HepG2 (cell line): ENCODE measurements around the gene RPS14. TPM values are rescaled to one million over a fixed set of nuclear protein-coding genes. Genes with fewer than 3 reads are reported as not detected.

Source experiments
- ARNT2 ChIP-seq: sonication (generic); formaldehyde crosslinking; IDR thresholded peaks from 2 replicates; pipeline ENCODE4 v1.8.0; 2022; ENCODE audit warnings: mild to moderate bottlenecking, low read depth, missing genetic modification reagents, moderate library complexity
- ASH2L ChIP-seq: fragments of 300-600, 200-600 bp; sonication (generic); IDR thresholded peaks from 2 replicates; pipeline ENCODE4 v1.7.0; 2017; ENCODE audit warnings: low read depth, mild to moderate bottlenecking, moderate library complexity, mixed read lengths, low read length; ENCODE audit not compliant: insufficient read length
- CREM ChIP-seq, 2 experiments: sonication (generic) in 1 of 2; formaldehyde crosslinking in 1 of 2; IDR thresholded peaks; 2 replicates each; pipeline versions ENCODE4 v1.4.0 to v1.6.1; 2016 to 2020; ENCODE audit warnings: antibody characterized with exemption in 1 of 2, mild to moderate bottlenecking in 1 of 2, missing genetic modification reagents in 1 of 2
- MED8 ChIP-seq: sonication (generic); formaldehyde crosslinking; IDR thresholded peaks from 2 replicates; pipeline ENCODE4 v1.8.1; 2023; ENCODE audit warnings: mild to moderate bottlenecking, missing genetic modification reagents; ENCODE audit not compliant: insufficient replicate concordance
- SAP130 ChIP-seq: IDR thresholded peaks from 2 replicates; pipeline ENCODE4 v1.6.1; 2016; ENCODE audit warnings: low read depth
- SOX6 ChIP-seq, 2 experiments: fragments of 450-650 bp in 1 of 2; sonication (generic) in 1 of 2; formaldehyde crosslinking in 1 of 2; IDR thresholded peaks; 2 replicates each; pipeline versions ENCODE4 v1.4.0 to v1.6.1; 2017 to 2020; ENCODE audit warnings: antibody characterized with exemption in 1 of 2, mild to moderate bottlenecking in 1 of 2, missing genetic modification reagents in 1 of 2
- TBX2 ChIP-seq: sonication (generic); formaldehyde crosslinking; IDR thresholded peaks from 2 replicates; pipeline ENCODE4 v1.5.0; 2020; ENCODE audit warnings: missing genetic modification reagents, mild to moderate bottlenecking, borderline replicate concordance
- THAP11 ChIP-seq: IDR thresholded peaks from 2 replicates; pipeline ENCODE4 v1.6.1; 2016; ENCODE audit warnings: missing biosample characterization, missing genetic modification reagents
- ZC3H13 ChIP-seq: sonication (generic); formaldehyde crosslinking; IDR thresholded peaks from 2 replicates; pipeline ENCODE4 v1.8.1; 2023; ENCODE audit warnings: mild to moderate bottlenecking, missing genetic modification reagents, moderate library complexity
- ZFP36L1 ChIP-seq: sonication (generic); formaldehyde crosslinking; IDR thresholded peaks from 2 replicates; pipeline ENCODE4 v1.8.0; 2022; ENCODE audit warnings: mild to moderate bottlenecking, missing genetic modification reagents, moderate library complexity
- ZFX ChIP-seq: sonication (generic); formaldehyde crosslinking; IDR thresholded peaks from 2 replicates; pipeline ENCODE4 v1.4.0; 2020; ENCODE audit warnings: mild to moderate bottlenecking, low read depth, missing genetic modification reagents, moderate library complexity
- ZNF143 ChIP-seq: sonication (generic); formaldehyde crosslinking; IDR thresholded peaks from 2 replicates; pipeline ENCODE4 v1.4.0; 2020; ENCODE audit warnings: missing genetic modification reagents
- ZNF274 ChIP-seq: sonication (generic); formaldehyde crosslinking; IDR thresholded peaks from 2 replicates; pipeline ENCODE4 v1.5.1; 2020; ENCODE audit warnings: mild to moderate bottlenecking, missing genetic modification reagents
- ZNF772 ChIP-seq: sonication (generic); formaldehyde crosslinking; IDR thresholded peaks from 2 replicates; pipeline ENCODE4 v1.5.0; 2020; ENCODE audit warnings: mild to moderate bottlenecking, missing genetic modification reagents
- polyA plus RNA-seq, 8 experiments: library from polyadenylated mRNA; depleted of rRNA in 3 of 8; stranded (reverse) in 7 of 8; unstranded in 1 of 8; fragments of >200 nt; fragmentation: Illumina TruSeq in 4 of 8; extraction: Trizol in 4 of 8; gene quantifications; 2 replicates each; pipeline versions ENCODE4 v1.2.1 to v1.2.3, GENCODE V29; 2011 to 2016; ENCODE audit warnings: low read depth in 4 of 8, missing spikeins in 1 of 8, mixed read lengths in 1 of 8; ENCODE audit not compliant: insufficient read depth in 1 of 8
- total RNA-seq, 5 experiments: library from RNA; depleted of rRNA; stranded (reverse); fragments of >200 nt; fragmentation: Illumina TruSeq; extraction: Trizol; gene quantifications; 2 replicates each; pipeline ENCODE4 v1.2.3, GENCODE V29; 2016; ENCODE audit warnings: low read depth in 1 of 5
- TF ChIP-seq, protein P1 (sequence below): sonication (generic); formaldehyde crosslinking; IDR thresholded peaks from 2 replicates; pipeline ENCODE4 v1.4.0; 2020; ENCODE audit warnings: missing genetic modification reagents, borderline replicate concordance
- TF ChIP-seq, protein P2 (sequence below): sonication (generic); formaldehyde crosslinking; conservative IDR thresholded peaks from 2 replicates; pipeline ENCODE4 v1.4.0; 2020; ENCODE audit warnings: missing genetic modification reagents
- TF ChIP-seq, protein P3 (sequence below): sonication (generic); formaldehyde crosslinking; IDR thresholded peaks from 2 replicates; pipeline ENCODE4 v1.9.0; 2021; ENCODE audit warnings: missing genetic modification reagents, borderline replicate concordance
- TF ChIP-seq, protein P4 (sequence below): sonication (generic); formaldehyde crosslinking; conservative IDR thresholded peaks from 2 replicates; pipeline ENCODE4 v1.4.0; 2020; ENCODE audit warnings: mild to moderate bottlenecking, missing genetic modification reagents, moderate library complexity

Gene RPS14
- total and polyA plus RNA-seq, 2 of the 13 experiments (the other 11 are each of a cell fraction or from before 2014, with no cell fraction given) = 2,116 to 3,295 TPM

DNA sequence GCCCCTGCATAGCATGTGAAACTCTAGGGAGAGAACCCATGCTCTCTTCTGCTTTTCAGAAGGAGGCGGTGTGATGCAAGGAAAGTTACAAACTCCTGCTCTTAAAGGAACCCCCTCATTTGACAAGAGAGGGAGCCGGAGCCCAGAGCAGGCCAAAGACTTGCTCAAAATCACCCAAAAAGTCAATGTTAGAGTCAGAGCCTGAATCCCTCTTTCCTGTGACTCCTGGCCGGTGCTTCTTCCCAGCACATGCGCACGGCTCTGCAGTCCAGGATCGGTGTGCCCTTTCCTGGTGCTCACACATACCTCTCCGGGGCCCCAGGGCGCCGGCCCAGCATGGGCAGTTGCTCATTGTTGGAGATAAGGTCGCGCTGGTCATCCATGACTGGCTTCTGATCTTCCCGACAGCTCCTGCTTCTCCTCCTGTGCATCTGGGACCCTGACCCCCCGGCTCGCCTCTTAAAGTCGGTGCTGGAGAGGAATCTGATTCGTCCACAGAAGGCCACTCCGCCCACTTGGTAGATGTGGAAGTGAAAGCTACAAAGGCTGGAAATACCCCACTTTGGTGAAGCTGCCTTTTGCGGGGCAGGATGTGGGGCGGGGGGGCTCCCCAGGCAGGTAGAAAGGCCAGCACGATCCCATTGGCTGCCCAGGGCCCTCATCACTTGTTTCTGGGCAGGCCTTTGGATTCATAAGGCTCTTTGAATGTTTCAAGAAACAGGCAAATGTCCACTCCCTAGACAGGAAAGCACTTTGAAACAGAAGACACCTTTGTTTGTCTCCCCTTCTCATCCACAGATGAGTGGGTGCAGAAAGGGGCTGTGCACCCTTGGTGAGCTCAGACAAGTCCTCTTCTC lies 37.0 kb downstream of the RPS14 start, which contains the start of gene CD74 (continued):
- TF ChIP-seq CREM (IDR thresholded peaks at IDR 0.05) (peak; percentile 91), CREM (CRISPR knock-in tag; IDR thresholded peaks at IDR 0.05) (no peak), SOX6 (IDR thresholded peaks at IDR 0.05) (no peak), SOX6 (CRISPR knock-in tag; IDR thresholded peaks at IDR 0.05) (peak; percentile 65), ARNT2 (0 out of 2 replicates have a peak, but pooled peaks have one; percentile 22), THAP11 (0 out of 2 replicates have a peak, but pooled peaks have one; percentile 36), ZC3H13 (CRISPR knock-in tag) (no peak), ZFP36L1 (CRISPR knock-in tag) (peak; percentile 36; the same call in 1 of the 2 replicates), MED8 (CRISPR knock-in tag) (no peak), TBX2 (CRISPR knock-in tag) (peak; percentile 60; the same call in 1 of the 2 replicates), ZNF772 (CRISPR knock-in tag) (peak; percentile 32; the same call in 1 of the 2 replicates), ZFX (CRISPR knock-in tag) (peak; percentile 45; the same call in 1 of the 2 replicates), SAP130 (CRISPR knock-in tag) (peak; percentile 68), ASH2L (peak; percentile 48), ZNF274 (CRISPR knock-in tag) (0 out of 2 replicates have a peak, but pooled peaks have one; percentile 55), ZNF143 (CRISPR knock-in tag) (no peak)
- TF ChIP-seq, protein P1, sequence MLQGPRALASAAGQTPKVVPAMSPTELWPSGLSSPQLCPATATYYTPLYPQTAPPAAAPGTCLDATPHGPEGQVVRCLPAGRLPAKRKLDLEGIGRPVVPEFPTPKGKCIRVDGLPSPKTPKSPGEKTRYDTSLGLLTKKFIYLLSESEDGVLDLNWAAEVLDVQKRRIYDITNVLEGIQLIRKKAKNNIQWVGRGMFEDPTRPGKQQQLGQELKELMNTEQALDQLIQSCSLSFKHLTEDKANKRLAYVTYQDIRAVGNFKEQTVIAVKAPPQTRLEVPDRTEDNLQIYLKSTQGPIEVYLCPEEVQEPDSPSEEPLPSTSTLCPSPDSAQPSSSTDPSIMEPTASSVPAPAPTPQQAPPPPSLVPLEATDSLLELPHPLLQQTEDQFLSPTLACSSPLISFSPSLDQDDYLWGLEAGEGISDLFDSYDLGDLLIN (CRISPR knock-in tag) = no peak
- TF ChIP-seq, protein P2, sequence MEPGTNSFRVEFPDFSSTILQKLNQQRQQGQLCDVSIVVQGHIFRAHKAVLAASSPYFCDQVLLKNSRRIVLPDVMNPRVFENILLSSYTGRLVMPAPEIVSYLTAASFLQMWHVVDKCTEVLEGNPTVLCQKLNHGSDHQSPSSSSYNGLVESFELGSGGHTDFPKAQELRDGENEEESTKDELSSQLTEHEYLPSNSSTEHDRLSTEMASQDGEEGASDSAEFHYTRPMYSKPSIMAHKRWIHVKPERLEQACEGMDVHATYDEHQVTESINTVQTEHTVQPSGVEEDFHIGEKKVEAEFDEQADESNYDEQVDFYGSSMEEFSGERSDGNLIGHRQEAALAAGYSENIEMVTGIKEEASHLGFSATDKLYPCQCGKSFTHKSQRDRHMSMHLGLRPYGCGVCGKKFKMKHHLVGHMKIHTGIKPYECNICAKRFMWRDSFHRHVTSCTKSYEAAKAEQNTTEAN (CRISPR knock-in tag) = no peak
- TF ChIP-seq, protein P3, sequence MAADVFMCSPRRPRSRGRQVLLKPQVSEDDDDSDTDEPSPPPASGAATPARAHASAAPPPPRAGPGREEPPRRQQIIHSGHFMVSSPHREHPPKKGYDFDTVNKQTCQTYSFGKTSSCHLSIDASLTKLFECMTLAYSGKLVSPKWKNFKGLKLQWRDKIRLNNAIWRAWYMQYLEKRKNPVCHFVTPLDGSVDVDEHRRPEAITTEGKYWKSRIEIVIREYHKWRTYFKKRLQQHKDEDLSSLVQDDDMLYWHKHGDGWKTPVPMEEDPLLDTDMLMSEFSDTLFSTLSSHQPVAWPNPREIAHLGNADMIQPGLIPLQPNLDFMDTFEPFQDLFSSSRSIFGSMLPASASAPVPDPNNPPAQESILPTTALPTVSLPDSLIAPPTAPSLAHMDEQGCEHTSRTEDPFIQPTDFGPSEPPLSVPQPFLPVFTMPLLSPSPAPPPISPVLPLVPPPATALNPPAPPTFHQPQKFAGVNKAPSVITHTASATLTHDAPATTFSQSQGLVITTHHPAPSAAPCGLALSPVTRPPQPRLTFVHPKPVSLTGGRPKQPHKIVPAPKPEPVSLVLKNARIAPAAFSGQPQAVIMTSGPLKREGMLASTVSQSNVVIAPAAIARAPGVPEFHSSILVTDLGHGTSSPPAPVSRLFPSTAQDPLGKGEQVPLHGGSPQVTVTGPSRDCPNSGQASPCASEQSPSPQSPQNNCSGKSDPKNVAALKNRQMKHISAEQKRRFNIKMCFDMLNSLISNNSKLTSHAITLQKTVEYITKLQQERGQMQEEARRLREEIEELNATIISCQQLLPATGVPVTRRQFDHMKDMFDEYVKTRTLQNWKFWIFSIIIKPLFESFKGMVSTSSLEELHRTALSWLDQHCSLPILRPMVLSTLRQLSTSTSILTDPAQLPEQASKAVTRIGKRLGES (CRISPR knock-in tag) = no peak
- TF ChIP-seq, protein P4, sequence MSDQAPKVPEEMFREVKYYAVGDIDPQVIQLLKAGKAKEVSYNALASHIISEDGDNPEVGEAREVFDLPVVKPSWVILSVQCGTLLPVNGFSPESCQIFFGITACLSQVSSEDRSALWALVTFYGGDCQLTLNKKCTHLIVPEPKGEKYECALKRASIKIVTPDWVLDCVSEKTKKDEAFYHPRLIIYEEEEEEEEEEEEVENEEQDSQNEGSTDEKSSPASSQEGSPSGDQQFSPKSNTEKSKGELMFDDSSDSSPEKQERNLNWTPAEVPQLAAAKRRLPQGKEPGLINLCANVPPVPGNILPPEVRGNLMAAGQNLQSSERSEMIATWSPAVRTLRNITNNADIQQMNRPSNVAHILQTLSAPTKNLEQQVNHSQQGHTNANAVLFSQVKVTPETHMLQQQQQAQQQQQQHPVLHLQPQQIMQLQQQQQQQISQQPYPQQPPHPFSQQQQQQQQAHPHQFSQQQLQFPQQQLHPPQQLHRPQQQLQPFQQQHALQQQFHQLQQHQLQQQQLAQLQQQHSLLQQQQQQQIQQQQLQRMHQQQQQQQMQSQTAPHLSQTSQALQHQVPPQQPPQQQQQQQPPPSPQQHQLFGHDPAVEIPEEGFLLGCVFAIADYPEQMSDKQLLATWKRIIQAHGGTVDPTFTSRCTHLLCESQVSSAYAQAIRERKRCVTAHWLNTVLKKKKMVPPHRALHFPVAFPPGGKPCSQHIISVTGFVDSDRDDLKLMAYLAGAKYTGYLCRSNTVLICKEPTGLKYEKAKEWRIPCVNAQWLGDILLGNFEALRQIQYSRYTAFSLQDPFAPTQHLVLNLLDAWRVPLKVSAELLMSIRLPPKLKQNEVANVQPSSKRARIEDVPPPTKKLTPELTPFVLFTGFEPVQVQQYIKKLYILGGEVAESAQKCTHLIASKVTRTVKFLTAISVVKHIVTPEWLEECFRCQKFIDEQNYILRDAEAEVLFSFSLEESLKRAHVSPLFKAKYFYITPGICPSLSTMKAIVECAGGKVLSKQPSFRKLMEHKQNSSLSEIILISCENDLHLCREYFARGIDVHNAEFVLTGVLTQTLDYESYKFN = peak; percentile 74
